Astrocyte (in vitro differentiated cells and primary cell): ENCODE results near the gene STAP1. TPM values are rescaled to one million over a fixed set of nuclear protein-coding genes. Genes with fewer than 3 reads are reported as not detected.

Experiments
- DNase-seq: peaks from one replicate; pipeline ENCODE4 v3.0.0-alpha.2; 2010; ENCODE audit warnings: low read depth
- FAIRE-seq: peaks from 2 replicates; lab custom pipeline; 2011; peaks lifted over from hg19 to GRCh38; lab: Jason Lieb, UNC
- H2AFZ ChIP-seq: 2 replicates; pipeline ENCODE4 v1.6.0; 2012; ENCODE audit warnings: low read depth, low read length, inconsistent platforms
- H3K27ac ChIP-seq: 2 replicates; pipeline ENCODE4 v1.5.1; 2011; ENCODE audit warnings: low read depth, low read length, inconsistent platforms
- H3K27me3 ChIP-seq: 2 replicates; pipeline ENCODE4 v1.6.0; 2011; ENCODE audit warnings: low read length, inconsistent platforms; ENCODE audit not compliant: insufficient read depth
- H3K36me3 ChIP-seq: 2 replicates; pipeline ENCODE4 v1.5.1; 2011; ENCODE audit warnings: low read length, inconsistent platforms; ENCODE audit not compliant: insufficient read depth
- H3K4me1 ChIP-seq: 2 replicates; pipeline ENCODE4 v1.5.1; 2011; ENCODE audit warnings: low read length, inconsistent platforms; ENCODE audit not compliant: insufficient read depth
- H3K4me2 ChIP-seq: 2 replicates; pipeline ENCODE4 v1.6.0; 2012; ENCODE audit warnings: low read length, inconsistent platforms
- H3K4me3 ChIP-seq: 2 replicates; pipeline ENCODE4 v1.5.1; 2011; ENCODE audit warnings: low read depth, mild to moderate bottlenecking, low read length, inconsistent platforms; ENCODE audit not compliant: insufficient read depth
- H3K79me2 ChIP-seq: 2 replicates; pipeline ENCODE4 v1.6.0; 2012; ENCODE audit warnings: mild to moderate bottlenecking, low read length, inconsistent platforms; ENCODE audit not compliant: insufficient read depth
- H3K9ac ChIP-seq: 2 replicates; pipeline ENCODE4 v1.6.0; 2012; ENCODE audit warnings: mild to moderate bottlenecking, low read length, inconsistent platforms
- H3K9me3 ChIP-seq: 2 replicates; pipeline ENCODE4 v1.5.1; 2012; ENCODE audit warnings: low read depth, mild to moderate bottlenecking, low read length, inconsistent platforms; ENCODE audit not compliant: insufficient read depth
- H4K20me1 ChIP-seq: 2 replicates; pipeline ENCODE4 v1.6.0; 2012; ENCODE audit warnings: low read length, inconsistent platforms; ENCODE audit not compliant: insufficient read depth
- H3K27ac Mint-ChIP-seq: one replicate; pipeline ENCODE4 v1.8.0; 2021; ENCODE audit warnings: mild to moderate bottlenecking, mixed read lengths; ENCODE audit not compliant: unreplicated experiment
- H3K27me3 Mint-ChIP-seq: one replicate; pipeline ENCODE4 v1.8.0; 2021; ENCODE audit warnings: low read depth, mixed read lengths; ENCODE audit not compliant: unreplicated experiment
- H3K36me3 Mint-ChIP-seq: one replicate; pipeline ENCODE4 v1.8.0; 2021; ENCODE audit warnings: low read depth, mixed read lengths; ENCODE audit not compliant: unreplicated experiment
- H3K4me1 Mint-ChIP-seq: one replicate; pipeline ENCODE4 v1.8.0; 2021; ENCODE audit warnings: low read depth, mixed read lengths; ENCODE audit not compliant: unreplicated experiment
- H3K4me3 Mint-ChIP-seq: one replicate; pipeline ENCODE4 v1.8.0; 2021; ENCODE audit warnings: mild to moderate bottlenecking, moderate library complexity, mixed read lengths; ENCODE audit not compliant: unreplicated experiment
- H3K9me3 Mint-ChIP-seq: one replicate; pipeline ENCODE4 v1.8.0; 2021; ENCODE audit warnings: mild to moderate bottlenecking, mixed read lengths; ENCODE audit not compliant: unreplicated experiment
- EZH2 ChIP-seq: IDR thresholded peaks from 2 replicates; pipeline ENCODE4 v1.6.1; 2012; ENCODE audit warnings: mild to moderate bottlenecking, low read length, inconsistent platforms; ENCODE audit not compliant: insufficient read depth
- total RNA-seq: library from RNA; stranded (reverse); gene quantifications from 2 replicates; pipeline ENCODE4 v1.2.1, GENCODE V29; 2021
- TF ChIP-seq, protein P1 (sequence below): IDR thresholded peaks from 2 replicates; pipeline ENCODE4 v1.5.1; 2011; ENCODE audit warnings: low read depth, mild to moderate bottlenecking, inconsistent platforms, low read length, moderate library complexity; ENCODE audit not compliant: insufficient read depth

STAP1 gene
- total RNA-seq, 1 donor from 2014 or later = not detected

DNA sequence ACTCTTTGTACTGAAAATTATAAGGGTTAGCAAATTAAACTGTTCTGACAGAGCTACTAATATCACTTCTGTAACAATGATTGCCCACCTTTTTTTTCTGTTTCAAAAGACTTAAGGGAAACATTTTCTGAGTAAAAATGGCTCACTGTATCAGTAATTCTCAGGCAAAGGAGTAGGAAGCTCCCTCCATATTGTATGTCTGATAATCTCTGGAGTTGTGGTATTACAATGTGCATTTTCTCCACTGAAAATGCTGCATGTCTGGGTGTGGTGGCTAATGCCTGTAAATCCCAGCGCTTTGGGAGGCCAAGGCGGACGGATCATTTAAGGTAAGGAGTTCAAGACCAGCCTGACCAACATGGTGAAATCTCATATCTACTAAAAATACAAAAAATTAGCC lies 4.4 kb upstream of the STAP1 start:
- Histone ChIP-seq H3K79me2 (no peaks in the 10 kb centered on the region), H3K36me3 (no peaks in the 10 kb centered on the region), H3K4me3 (no peak overlapping the region), H4K20me1 (no peaks in the 10 kb centered on the region), H3K27me3 (no peaks in the 10 kb centered on the region), H3K4me2 (no peak overlapping the region), H3K4me1 (no peaks in the 10 kb centered on the region), H3K9me3 (no peaks in the 10 kb centered on the region), H3K9ac (no peak overlapping the region), H2AFZ (no peak overlapping the region), H3K27ac (no peak overlapping the region)
- no peaks in the 10 kb centered on the region for H3K4me1 Mint-ChIP-seq
- DNase-seq (no peak), FAIRE-seq (no peak)
- no peaks in the 10 kb centered on the region for H3K9me3 Mint-ChIP-seq
- no peak overlapping the region for H3K4me3 Mint-ChIP-seq
- H3K27me3 Mint-ChIP-seq = no peaks in the 10 kb centered on the region
- TF ChIP-seq EZH2 = no peak
- TF ChIP-seq, protein P1, sequence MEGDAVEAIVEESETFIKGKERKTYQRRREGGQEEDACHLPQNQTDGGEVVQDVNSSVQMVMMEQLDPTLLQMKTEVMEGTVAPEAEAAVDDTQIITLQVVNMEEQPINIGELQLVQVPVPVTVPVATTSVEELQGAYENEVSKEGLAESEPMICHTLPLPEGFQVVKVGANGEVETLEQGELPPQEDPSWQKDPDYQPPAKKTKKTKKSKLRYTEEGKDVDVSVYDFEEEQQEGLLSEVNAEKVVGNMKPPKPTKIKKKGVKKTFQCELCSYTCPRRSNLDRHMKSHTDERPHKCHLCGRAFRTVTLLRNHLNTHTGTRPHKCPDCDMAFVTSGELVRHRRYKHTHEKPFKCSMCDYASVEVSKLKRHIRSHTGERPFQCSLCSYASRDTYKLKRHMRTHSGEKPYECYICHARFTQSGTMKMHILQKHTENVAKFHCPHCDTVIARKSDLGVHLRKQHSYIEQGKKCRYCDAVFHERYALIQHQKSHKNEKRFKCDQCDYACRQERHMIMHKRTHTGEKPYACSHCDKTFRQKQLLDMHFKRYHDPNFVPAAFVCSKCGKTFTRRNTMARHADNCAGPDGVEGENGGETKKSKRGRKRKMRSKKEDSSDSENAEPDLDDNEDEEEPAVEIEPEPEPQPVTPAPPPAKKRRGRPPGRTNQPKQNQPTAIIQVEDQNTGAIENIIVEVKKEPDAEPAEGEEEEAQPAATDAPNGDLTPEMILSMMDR = no peak
- no peaks in the 10 kb centered on the region for H3K36me3 Mint-ChIP-seq
- no peak overlapping the region for H3K27ac Mint-ChIP-seq

GRCh38 chr4:67555447-67555846 lies 3.1 kb upstream of the STAP1 start:
- Histone ChIP-seq H3K9ac (no peak overlapping the region), H3K4me3 (no peak overlapping the region), H3K27ac (no peak overlapping the region), H3K27me3 (no peaks in the 10 kb centered on the region), H2AFZ (no peak overlapping the region), H3K79me2 (no peaks in the 10 kb centered on the region), H3K36me3 (no peaks in the 10 kb centered on the region), H3K4me2 (no peak overlapping the region), H4K20me1 (no peaks in the 10 kb centered on the region), H3K4me1 (no peaks in the 10 kb centered on the region), H3K9me3 (no peaks in the 10 kb centered on the region)
- DNase-seq = no peak
- H3K9me3 Mint-ChIP-seq = no peaks in the 10 kb centered on the region
- H3K27ac Mint-ChIP-seq = no peak overlapping the region
- H3K4me3 Mint-ChIP-seq = no peak overlapping the region
- H3K4me1 Mint-ChIP-seq = no peaks in the 10 kb centered on the region
- TF ChIP-seq EZH2 = no peak
- TF ChIP-seq, protein P1 = no peak
- H3K27me3 Mint-ChIP-seq = no peaks in the 10 kb centered on the region
- no peak for FAIRE-seq
- no peaks in the 10 kb centered on the region for H3K36me3 Mint-ChIP-seq

DNA sequence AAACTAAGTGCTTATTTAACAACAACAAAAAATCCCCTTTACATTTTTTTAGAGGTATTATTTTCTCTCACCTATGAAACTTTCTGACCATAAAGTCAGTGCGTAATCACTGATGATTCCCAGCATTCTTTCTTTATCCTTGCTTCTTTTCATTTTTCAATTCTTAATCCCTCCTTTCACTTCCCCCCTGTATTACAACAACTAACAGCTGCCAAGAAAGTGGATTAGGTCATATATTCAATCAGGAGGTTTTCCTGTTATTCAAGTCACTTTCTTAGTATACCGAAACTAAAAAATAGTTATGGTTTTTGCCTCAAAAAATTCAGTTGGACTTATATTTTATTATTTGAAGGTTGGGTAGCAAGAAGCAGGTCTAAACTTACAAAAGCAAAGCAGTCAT lies 2.1 kb upstream of the STAP1 start:
- Histone ChIP-seq H3K4me1 (no peaks in the 10 kb centered on the region), H2AFZ (no peak overlapping the region), H3K36me3 (no peaks in the 10 kb centered on the region), H3K79me2 (no peaks in the 10 kb centered on the region), H3K4me2 (no peak overlapping the region), H3K27ac (no peak overlapping the region), H3K9ac (no peak overlapping the region), H3K27me3 (no peaks in the 10 kb centered on the region), H4K20me1 (no peaks in the 10 kb centered on the region), H3K9me3 (no peaks in the 10 kb centered on the region), H3K4me3 (no peak overlapping the region)
- FAIRE-seq (no peak), DNase-seq (no peak)
- H3K27me3 Mint-ChIP-seq = no peaks in the 10 kb centered on the region
- H3K9me3 Mint-ChIP-seq = no peaks in the 10 kb centered on the region
- no peak overlapping the region for H3K4me3 Mint-ChIP-seq
- H3K27ac Mint-ChIP-seq = no peak overlapping the region
- H3K36me3 Mint-ChIP-seq = no peaks in the 10 kb centered on the region
- TF ChIP-seq EZH2 = no peak
- TF ChIP-seq, protein P1 = no peak
- no peaks in the 10 kb centered on the region for H3K4me1 Mint-ChIP-seq
